AG10803 (cell line): ENCODE measurements around the gene GLYATL1.
"Not testable (repeated sequence)": the region's sequence is repeated elsewhere in the genome, so short reads cannot be mapped to it uniquely, and the experiment has no call there.

Source experiments
- DNase-seq: peaks from one replicate; pipeline ENCODE4 v3.0.0; 2010; ENCODE audit warnings: low read depth
- H3K4me3 ChIP-seq: 2 replicates; pipeline ENCODE4 v1.5.1; 2011; ENCODE audit warnings: mild to moderate bottlenecking, low read length, control low read depth
- TF ChIP-seq, protein P1 (sequence below): conservative IDR thresholded peaks from 2 replicates; pipeline ENCODE4 v1.5.1; 2011; ENCODE audit warnings: mild to moderate bottlenecking, low read length, control low read depth, inconsistent platforms

GLYATL1 gene

DNA sequence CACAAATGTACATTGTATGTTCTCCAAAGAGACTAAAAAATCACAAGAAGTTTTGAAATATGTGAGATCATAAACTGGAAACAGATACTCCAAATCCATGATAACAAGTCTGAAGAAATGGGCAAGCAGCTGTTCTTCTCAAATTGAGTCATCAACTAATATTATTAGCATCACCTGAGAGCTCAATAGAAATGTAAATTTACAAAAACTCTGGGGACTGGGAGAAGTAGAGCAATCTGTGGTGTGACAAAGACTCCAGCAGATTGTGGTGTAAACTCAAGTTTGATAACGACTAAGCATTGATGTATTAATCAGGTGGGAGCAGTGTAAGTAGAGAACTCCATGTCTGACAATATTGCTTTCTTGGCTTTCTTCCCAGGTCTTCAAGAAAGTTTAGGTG lies 53.2 kb downstream of the GLYATL1 start:
- no peak overlapping the region for H3K4me3 ChIP-seq
- TF ChIP-seq, protein P1, sequence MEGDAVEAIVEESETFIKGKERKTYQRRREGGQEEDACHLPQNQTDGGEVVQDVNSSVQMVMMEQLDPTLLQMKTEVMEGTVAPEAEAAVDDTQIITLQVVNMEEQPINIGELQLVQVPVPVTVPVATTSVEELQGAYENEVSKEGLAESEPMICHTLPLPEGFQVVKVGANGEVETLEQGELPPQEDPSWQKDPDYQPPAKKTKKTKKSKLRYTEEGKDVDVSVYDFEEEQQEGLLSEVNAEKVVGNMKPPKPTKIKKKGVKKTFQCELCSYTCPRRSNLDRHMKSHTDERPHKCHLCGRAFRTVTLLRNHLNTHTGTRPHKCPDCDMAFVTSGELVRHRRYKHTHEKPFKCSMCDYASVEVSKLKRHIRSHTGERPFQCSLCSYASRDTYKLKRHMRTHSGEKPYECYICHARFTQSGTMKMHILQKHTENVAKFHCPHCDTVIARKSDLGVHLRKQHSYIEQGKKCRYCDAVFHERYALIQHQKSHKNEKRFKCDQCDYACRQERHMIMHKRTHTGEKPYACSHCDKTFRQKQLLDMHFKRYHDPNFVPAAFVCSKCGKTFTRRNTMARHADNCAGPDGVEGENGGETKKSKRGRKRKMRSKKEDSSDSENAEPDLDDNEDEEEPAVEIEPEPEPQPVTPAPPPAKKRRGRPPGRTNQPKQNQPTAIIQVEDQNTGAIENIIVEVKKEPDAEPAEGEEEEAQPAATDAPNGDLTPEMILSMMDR: no peak
- no peak for DNase-seq

DNA sequence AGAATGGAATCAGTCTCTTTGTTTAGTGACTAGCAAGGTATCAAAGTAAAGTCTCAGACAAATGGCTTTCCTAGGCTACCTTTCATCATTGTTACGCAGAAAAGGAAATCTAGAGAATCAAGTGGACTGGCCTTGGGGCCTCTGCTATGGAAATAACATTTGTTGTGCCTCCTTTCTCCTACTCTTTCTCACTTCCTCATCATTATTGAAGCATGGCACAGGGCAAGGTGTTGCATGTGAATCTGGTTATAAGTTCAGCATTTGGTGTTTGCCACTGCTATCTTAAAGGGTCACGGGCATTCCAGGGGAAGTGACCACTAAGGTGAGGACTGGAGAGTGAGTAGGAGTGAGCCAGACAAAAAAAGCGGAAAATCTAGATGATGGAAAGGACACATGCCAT lies 54.9 kb downstream of the GLYATL1 start:
- DNase-seq: no peak
- H3K4me3 ChIP-seq: no peak overlapping the region
- TF ChIP-seq, protein P1: no peak

DNA sequence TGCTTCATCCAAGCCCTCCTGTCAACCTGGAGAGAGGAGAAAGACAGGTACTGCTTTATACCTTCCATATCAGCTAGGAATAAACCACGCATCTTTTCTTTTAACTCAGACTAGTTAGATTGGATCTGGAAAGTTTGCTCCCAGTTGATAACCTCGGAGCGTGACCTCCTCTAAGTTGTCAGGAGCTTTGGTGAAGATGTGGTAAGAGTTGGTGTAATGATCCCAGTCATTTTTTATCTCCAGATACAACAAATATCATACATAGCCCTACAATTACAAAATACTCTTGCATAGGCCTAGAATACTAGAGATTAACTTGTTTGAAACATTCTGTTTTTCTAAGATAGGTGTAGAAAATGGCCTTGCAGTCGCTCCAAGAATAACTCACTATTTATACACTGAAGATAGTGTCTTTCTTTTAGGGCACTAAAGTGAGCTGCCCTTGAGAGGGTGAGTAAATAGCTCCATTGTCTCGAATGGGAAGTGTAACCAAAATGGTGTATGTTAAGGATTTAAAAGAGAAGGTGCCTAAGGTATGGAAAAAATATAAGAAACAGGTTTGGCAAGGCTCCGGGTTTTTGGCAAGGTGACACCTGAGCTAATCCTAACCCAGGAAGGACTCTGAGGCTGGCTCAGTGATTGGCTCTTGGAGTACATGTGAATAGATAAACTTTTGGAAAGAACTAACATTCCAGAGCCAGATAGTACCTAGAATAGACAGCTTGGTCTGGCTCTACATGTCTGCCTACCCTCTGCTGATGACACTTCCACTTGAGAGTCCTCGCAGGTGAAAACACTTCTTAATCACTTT lies 59.4 kb downstream of the GLYATL1 start:
- TF ChIP-seq, protein P1: no peak
- DNase-seq: no peak
- no peak overlapping the region for H3K4me3 ChIP-seq

DNA sequence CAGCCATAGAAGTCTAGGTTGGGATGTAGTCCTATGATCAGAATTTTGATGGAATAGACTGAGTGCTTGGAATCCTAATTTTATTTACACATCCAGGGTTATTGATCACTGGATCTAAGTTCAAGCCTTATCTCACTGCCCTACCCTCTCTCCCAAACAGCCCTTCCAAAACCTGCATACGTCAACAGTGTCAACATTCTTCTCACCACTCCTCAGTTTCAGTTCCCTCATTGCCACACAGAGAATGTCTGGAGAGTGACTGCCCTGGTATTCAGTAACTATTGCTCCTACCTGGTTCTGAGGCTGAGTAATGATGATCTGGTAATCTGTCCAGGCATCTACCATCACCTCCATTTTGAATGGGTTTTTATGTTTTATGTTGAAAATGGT lies 60.0 kb downstream of the GLYATL1 start:
- TF ChIP-seq, protein P1: no peak
- no peak overlapping the region for H3K4me3 ChIP-seq
- no peak for DNase-seq

DNA sequence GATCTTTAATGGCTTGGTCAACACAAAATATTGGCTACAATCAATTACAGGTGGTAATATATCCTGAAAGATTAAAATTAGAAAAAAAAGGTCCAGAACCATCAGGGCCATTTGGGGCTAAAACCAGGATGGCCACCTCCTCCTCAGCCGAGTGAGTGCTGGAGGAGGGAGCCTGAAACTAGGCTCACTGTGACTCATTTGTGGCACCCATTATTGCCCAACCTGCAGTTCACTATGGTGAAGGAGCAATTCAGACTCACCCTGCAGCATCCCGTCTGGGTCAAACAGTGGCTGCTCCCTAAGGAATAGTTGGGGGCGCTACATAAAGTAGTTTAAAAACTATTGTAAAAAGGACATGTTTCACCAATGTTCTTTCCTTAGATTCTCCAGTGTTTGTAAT lies 60.7 kb downstream of the GLYATL1 start:
- no peak overlapping the region for H3K4me3 ChIP-seq
- TF ChIP-seq, protein P1: no peak
- no peak for DNase-seq

DNA sequence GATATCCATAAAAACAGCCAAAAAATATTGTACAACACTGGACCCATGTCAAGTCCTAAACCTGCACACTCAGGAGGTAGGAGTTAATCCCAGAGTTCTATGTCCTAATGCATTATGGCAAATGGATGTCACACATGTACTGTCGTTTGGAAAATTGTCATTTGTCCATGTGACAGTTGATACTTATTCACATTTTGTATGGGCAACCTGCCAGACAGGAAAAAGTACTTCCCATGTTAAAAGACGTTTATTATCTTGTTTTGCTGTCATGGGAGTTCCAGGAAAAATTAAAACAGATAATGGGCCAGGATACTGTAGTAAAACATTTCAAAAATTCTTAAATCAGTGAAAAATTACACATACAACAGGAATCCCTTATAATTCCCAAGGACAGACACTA lies 62.7 kb downstream of the GLYATL1 start:
- not testable (repeated sequence) for H3K4me3 ChIP-seq, DNase-seq
